Parathyroid adenoma (tissue), 2 donors: ENCODE data around the gene HOXA13.

Source experiments
- H2AFZ ChIP-seq: fragments of 300-600 bp; sonication (generic); one replicate; pipeline ENCODE4 v1.7.0; 2017; ENCODE audit warnings: antibody characterized with exemption, mild to moderate bottlenecking
- H3K27ac ChIP-seq: fragments of 300-600 bp; sonication (generic); one replicate; pipeline ENCODE4 v1.7.0; 2017
- H3K27me3 ChIP-seq: fragments of 300-600 bp; sonication (generic); one replicate; pipeline ENCODE4 v1.7.0; 2017; ENCODE audit warnings: low read length; ENCODE audit not compliant: control insufficient read depth, insufficient read depth
- H3K36me3 ChIP-seq: fragments of 300-600 bp; sonication (generic); one replicate; pipeline ENCODE4 v1.7.0; 2017; ENCODE audit warnings: low read length; ENCODE audit not compliant: control insufficient read depth, insufficient read depth
- H3K4me1 ChIP-seq: fragments of 300-600 bp; sonication (generic); one replicate; pipeline ENCODE4 v1.7.0; 2017; ENCODE audit warnings: control low read depth
- H3K4me2 ChIP-seq: fragments of 300-600 bp; sonication (generic); one replicate; pipeline ENCODE4 v1.7.0; 2017; ENCODE audit warnings: low read length
- H3K4me3 ChIP-seq: fragments of 300-600 bp; sonication (generic); one replicate; pipeline ENCODE4 v1.7.0; 2017; ENCODE audit warnings: low read depth, low read length
- H3K79me2 ChIP-seq: fragments of 300-600 bp; sonication (generic); one replicate; pipeline ENCODE4 v1.7.0; 2017; ENCODE audit warnings: control low read depth
- H3K9ac ChIP-seq: fragments of 300-600 bp; sonication (generic); one replicate; pipeline ENCODE4 v1.7.0; 2017; ENCODE audit warnings: mild to moderate bottlenecking
- H3K9me3 ChIP-seq: fragments of 300-600 bp; sonication (generic); one replicate; pipeline ENCODE4 v1.7.0; 2017; ENCODE audit warnings: low read length; ENCODE audit not compliant: control insufficient read depth
- CTCF ChIP-seq: fragments of 300-600 bp; sonication (generic); IDR thresholded peaks from one replicate; pipeline ENCODE4 v1.7.0; 2017; ENCODE audit warnings: antibody characterized with exemption, mild to moderate bottlenecking
- donor health status: primary hyperparathyroidism.

The HOXA13 gene

DNA sequence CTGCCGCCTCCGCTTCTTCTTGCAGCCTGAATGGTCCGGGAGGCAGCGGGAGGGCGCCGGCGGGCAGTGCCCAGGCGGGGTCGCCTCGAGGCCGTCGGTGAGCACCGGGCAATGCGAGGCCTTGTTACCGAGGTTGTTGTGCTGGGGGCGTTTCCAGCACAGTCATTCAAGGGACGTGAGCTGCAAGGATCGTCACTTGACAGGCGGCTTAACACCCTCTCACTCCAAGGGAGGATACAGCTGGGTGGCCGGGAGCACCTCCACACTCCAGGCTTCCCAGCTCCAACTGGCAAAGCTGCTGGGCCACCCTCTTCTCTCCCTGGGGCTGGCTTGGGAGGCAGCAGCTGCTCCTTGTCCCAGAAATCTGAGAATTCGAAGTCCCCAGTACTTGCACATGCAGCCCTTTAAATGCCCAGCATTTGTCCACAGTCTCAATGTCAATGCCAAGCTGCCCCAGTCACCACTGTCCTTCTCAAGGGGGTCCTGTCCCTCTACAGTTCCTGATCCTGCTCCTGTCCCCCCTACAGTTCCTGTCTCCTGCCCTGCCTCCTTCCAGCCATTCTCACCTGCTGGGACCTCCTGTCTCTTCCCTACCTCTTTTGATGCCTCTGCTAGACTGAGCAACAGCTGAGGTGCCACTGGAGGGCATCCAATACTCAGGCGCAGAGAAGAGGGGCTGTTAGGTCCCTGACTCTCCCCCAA is 10.4 kb downstream of the HOXA13 start:
- H3K79me2 ChIP-seq: no peaks in the 10 kb centered on the region
- no peak overlapping the region for H3K27ac ChIP-seq
- no peaks in the 10 kb centered on the region for H3K36me3 ChIP-seq
- no peak overlapping the region for H2AFZ ChIP-seq
- no peak overlapping the region for H3K4me3 ChIP-seq
- H3K4me1 ChIP-seq: no peaks in the 10 kb centered on the region
- H3K9me3 ChIP-seq: no peaks in the 10 kb centered on the region
- no peak overlapping the region for H3K4me2 ChIP-seq
- peaks cover 40% of the 10 kb centered on the region for H3K27me3 ChIP-seq
- no peak overlapping the region for H3K9ac ChIP-seq
- TF ChIP-seq CTCF: no peak

- no peaks in the 10 kb centered on the region for H3K79me2 ChIP-seq
- no peak overlapping the region for H3K4me2 ChIP-seq
- H3K27ac ChIP-seq: no peak overlapping the region
- H3K36me3 ChIP-seq: no peaks in the 10 kb centered on the region
- no peak overlapping the region for H3K4me3 ChIP-seq
- no peak for TF ChIP-seq CTCF
- H3K4me1 ChIP-seq: no peaks in the 10 kb centered on the region
- H3K9ac ChIP-seq: no peak overlapping the region
- H2AFZ ChIP-seq: peak overlapping the region; percentile 22
- peaks cover 40% of the 10 kb centered on the region for H3K27me3 ChIP-seq
- no peaks in the 10 kb centered on the region for H3K9me3 ChIP-seq
Observed at GRCh38 chr7:27188386-27189294, 11.3 kb downstream of the HOXA13 start.

DNA sequence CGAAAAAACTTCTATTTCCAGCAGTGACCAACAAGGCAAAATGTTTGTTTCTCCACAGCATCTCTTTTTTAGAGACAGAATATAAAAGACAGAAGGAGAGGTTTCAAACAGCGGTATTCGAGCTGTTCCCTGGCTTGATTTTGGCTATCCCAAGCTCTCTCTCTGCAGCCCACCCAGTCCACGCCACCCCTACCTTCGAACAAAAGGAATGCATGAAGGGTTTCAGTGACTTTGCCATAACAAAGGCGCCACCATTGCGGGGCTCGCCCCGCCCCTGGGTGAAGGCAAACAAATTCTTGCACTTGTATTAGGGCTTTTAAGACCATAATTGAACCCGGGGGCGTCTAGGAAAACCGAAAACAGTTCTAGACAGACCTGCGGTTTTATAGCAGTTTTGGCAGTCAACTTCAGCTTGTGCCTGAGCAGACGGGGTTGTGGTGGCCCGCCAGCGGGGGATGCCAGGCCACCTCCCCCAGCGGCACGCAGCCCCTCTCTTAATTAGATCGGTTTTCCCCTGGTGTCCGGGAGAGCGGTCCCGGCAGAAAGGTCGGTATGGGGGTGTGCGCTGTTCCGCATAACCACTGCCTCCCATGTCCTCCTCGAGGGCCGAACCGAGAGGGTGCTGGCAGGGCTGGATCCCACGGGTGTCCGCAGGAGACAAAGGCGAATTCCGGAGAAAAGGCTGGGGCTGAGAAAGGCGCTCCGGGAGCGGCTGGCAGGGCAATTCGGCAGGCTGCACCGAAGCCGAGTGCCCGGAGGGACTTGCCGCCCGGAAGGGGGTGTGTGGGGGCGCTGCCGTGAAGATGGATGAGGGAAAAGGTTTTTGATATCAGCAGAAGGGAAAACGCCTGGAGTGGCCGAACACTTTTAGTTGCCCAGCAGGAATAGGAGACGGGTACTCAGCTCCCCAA is 12.2 kb downstream of the HOXA13 start:
- H3K27ac ChIP-seq: no peak overlapping the region
- H3K4me2 ChIP-seq: no peak overlapping the region
- no peaks in the 10 kb centered on the region for H3K9me3 ChIP-seq
- no peak overlapping the region for H3K4me3 ChIP-seq
- H3K79me2 ChIP-seq: no peaks in the 10 kb centered on the region
- H3K36me3 ChIP-seq: no peaks in the 10 kb centered on the region
- H3K27me3 ChIP-seq: peaks cover 40% of the 10 kb centered on the region
- no peak overlapping the region for H2AFZ ChIP-seq
- H3K9ac ChIP-seq: no peak overlapping the region
- no peaks in the 10 kb centered on the region for H3K4me1 ChIP-seq
- no peak for TF ChIP-seq CTCF

DNA sequence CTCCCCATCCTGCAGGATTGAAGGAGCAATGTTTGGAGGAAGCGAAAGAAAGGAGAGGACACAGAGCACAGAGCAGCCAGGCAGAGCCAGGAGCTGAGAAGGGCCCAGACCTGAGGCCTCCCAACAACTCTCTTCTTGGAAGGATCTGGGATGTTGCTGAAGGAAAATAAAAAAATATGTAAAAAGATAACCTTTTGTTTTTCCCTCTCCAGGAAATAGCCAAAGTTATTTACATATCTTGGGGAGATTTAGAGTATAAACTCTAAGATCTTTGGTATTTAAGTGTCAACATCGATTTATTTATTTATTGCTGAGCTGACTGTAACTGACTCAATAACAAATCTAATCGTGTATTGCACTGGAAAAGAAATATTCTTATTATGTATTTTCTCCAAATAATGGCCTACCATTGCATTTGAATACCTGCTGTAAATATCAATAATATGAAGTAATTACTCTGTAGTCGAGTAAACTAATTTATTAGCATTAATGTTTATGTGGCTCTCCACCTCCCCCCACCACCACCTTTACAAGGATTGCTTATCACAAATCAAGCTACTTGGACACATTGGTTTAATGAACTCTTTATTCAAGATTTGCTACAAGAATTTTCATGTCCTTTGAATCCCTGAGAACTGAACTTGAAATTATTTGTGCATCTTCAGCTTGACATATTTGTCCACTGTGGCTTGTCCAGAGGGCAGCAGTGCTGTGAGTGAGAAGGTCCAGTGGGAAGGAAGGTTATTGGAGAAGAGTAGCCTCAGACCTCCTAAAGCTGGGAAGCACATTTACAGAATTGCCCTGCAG is 13.0 kb downstream of the HOXA13 start:
- Histone ChIP-seq H3K4me1 (no peaks in the 10 kb centered on the region), H3K36me3 (no peaks in the 10 kb centered on the region), H3K9ac (no peak overlapping the region), H3K79me2 (no peaks in the 10 kb centered on the region), H3K27ac (no peak overlapping the region), H3K27me3 (peaks cover 46% of the 10 kb centered on the region), H2AFZ (no peak overlapping the region), H3K9me3 (no peaks in the 10 kb centered on the region), H3K4me3 (no peak overlapping the region), H3K4me2 (no peak overlapping the region)
- no peak for TF ChIP-seq CTCF
